Neural cell (in vitro differentiated cells): Measurements from ENCODE around the gene TRAPPC2.

Experiments
- EP300 ChIP-seq: fragments of 450-650 bp; conservative IDR thresholded peaks from 2 replicates; pipeline ENCODE4 v1.6.1; 2014; ENCODE audit warnings: antibody characterized with exemption, mild to moderate bottlenecking, moderate library complexity; ENCODE audit not compliant: poor library complexity, severe bottlenecking
- EZH2 ChIP-seq: fragments of 200-600, 300-800 bp; shearing (Covaris generic), sonication (generic); IDR thresholded peaks from 2 replicates; pipeline ENCODE4 v1.6.1; 2014; ENCODE audit warnings: antibody characterized with exemption, low read length, borderline replicate concordance, mild to moderate bottlenecking; ENCODE audit not compliant: insufficient read depth, poor library complexity, severe bottlenecking
- POLR2AphosphoS5 ChIP-seq: IDR thresholded peaks from 2 replicates; pipeline ENCODE4 v1.6.1; 2012
- SMC3 ChIP-seq: fragments of 450-650 bp; conservative IDR thresholded peaks from 2 replicates; pipeline ENCODE4 v1.6.1; 2014; ENCODE audit warnings: antibody characterized with exemption, mild to moderate bottlenecking, moderate library complexity; ENCODE audit not compliant: poor library complexity
- TAF1 ChIP-seq: IDR thresholded peaks from 2 replicates; pipeline ENCODE4 v1.6.1; 2012; ENCODE audit warnings: low read depth
- TF ChIP-seq, protein P1 (sequence below): fragments of 450-650 bp; IDR thresholded peaks from 2 replicates; pipeline ENCODE4 v1.5.1; 2014; ENCODE audit warnings: antibody characterized with exemption, mild to moderate bottlenecking, moderate library complexity; ENCODE audit not compliant: poor library complexity, severe bottlenecking

DNA sequence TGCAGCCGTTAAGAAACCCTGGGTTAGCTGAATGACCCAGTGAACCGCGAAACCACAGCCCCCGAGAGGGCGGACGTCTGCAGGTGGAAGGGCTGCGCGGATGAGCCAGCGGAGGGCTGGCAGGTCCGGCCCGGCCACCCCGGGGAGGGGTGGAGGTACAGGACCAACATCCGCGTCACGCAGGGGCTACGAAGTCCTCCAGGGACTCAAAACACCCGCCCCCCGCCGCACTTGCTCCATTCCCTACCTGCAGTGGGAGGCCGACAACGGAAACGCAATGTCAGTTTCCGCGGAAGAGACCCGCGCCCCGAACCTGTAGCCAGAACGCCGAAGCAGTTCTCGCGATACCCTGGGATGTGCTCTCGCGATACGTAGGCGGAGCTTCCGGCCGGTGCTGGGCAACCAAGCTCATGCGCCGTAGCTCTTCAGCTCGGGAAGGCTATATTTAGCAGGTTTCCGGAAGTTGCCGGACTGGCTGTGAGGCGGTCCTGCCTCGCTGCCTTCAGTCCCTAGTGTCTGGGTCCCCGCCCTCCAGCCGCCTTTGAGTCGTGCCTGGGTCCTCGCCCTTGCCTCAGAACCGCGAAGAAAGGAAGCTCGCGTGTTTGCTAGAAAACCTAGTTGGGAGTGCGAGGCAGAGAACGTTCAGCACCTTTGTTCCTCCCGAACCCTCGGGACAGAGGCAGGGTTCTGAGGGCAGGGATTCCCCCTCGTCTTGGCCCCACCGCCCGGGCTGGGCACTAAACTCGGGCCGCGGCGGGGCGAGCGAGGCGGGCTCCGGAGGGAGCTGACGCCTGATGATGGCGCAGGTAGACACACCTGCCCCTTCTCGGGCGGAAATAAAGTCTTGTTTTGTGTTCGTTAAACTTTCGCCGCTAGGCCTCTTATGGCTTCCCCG lies at the start of gene TRAPPC2, which contains the start of gene OFD1:
- peak; percentile 25 for TF ChIP-seq SMC3
- TF ChIP-seq, protein P1, sequence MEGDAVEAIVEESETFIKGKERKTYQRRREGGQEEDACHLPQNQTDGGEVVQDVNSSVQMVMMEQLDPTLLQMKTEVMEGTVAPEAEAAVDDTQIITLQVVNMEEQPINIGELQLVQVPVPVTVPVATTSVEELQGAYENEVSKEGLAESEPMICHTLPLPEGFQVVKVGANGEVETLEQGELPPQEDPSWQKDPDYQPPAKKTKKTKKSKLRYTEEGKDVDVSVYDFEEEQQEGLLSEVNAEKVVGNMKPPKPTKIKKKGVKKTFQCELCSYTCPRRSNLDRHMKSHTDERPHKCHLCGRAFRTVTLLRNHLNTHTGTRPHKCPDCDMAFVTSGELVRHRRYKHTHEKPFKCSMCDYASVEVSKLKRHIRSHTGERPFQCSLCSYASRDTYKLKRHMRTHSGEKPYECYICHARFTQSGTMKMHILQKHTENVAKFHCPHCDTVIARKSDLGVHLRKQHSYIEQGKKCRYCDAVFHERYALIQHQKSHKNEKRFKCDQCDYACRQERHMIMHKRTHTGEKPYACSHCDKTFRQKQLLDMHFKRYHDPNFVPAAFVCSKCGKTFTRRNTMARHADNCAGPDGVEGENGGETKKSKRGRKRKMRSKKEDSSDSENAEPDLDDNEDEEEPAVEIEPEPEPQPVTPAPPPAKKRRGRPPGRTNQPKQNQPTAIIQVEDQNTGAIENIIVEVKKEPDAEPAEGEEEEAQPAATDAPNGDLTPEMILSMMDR: no peak
- peak; percentile 91 for TF ChIP-seq POLR2AphosphoS5
- TF ChIP-seq EP300: no peak
- peak; percentile 83 for TF ChIP-seq TAF1
- TF ChIP-seq EZH2: no peak
